OCI-LY7 (cell line): ENCODE results near the gene SHC2. TPM values are rescaled to one million over a fixed set of nuclear protein-coding genes. Genes with fewer than 3 reads are reported as not detected.

Source experiments
- BruUV-seq: library from RNA; stranded (reverse); fragments of 400-500 nt; replicated peaks from 2 replicates; lab custom pipeline; 2021; lab: Mats Ljungman, UMichigan
- CTCF ChIA-PET: fragments of 300-600 bp; sonication (Branson Sonifier 250); formaldehyde crosslinking; loops from one replicate; lab custom pipeline; 2022; ENCODE audit warnings: antibody characterized with exemption; ENCODE audit not compliant: unreplicated experiment; lab: Charles Lee
- POLR2A ChIA-PET: fragments of 300-600 bp; sonication (Branson Sonifier 250); formaldehyde crosslinking; loops from one replicate; lab custom pipeline; 2022; ENCODE audit warnings: antibody characterized with exemption; lab: Charles Lee
- DNase-seq: peaks from one replicate; pipeline ENCODE4 v3.0.0-alpha.2; 2015; ENCODE audit warnings: low spot score
- H2AFZ ChIP-seq: fragments of 200-600 bp; sonication (generic), shearing (Covaris generic); 2 replicates; pipeline ENCODE4 v1.6.1; 2014; ENCODE audit warnings: mild to moderate bottlenecking, antibody characterized with exemption, low read length, moderate library complexity
- H3K27ac ChIP-seq: fragments of 200-600 bp; sonication (generic); 2 replicates; pipeline ENCODE4 v1.5.1; 2014; ENCODE audit warnings: mixed run types, low read depth, mild to moderate bottlenecking, moderate library complexity, low read length, inconsistent platforms; ENCODE audit not compliant: poor library complexity, severe bottlenecking
- H3K36me3 ChIP-seq: fragments of 200-600 bp; sonication (generic); 2 replicates; pipeline ENCODE4 v1.6.1; 2014; ENCODE audit warnings: mild to moderate bottlenecking, antibody characterized with exemption, low read length, moderate library complexity, mixed read lengths; ENCODE audit not compliant: insufficient read depth
- H3K4me1 ChIP-seq: fragments of 200-600 bp; sonication (generic); 2 replicates; pipeline ENCODE4 v1.5.1; 2014; ENCODE audit warnings: mild to moderate bottlenecking, low read length; ENCODE audit not compliant: insufficient read depth, poor library complexity, severe bottlenecking
- H3K4me2 ChIP-seq: fragments of 200-600 bp; sonication (generic); 2 replicates; pipeline ENCODE4 v1.6.1; 2014; ENCODE audit warnings: mild to moderate bottlenecking, low read length
- H3K4me3 ChIP-seq: fragments of 200-600 bp; sonication (generic); 2 replicates; pipeline ENCODE4 v1.5.1; 2014; ENCODE audit warnings: mild to moderate bottlenecking, low read depth, low read length; ENCODE audit not compliant: poor library complexity, severe bottlenecking
- H3K79me2 ChIP-seq: fragments of 200-600 bp; sonication (generic); 2 replicates; pipeline ENCODE4 v1.6.1; 2016; ENCODE audit warnings: low read depth, mild to moderate bottlenecking, low read length, moderate library complexity, mixed read lengths; ENCODE audit not compliant: insufficient read depth
- H3K9me2 ChIP-seq: fragments of 200-600 bp; sonication (generic); 2 replicates; pipeline ENCODE4 v1.6.1; 2016; ENCODE audit warnings: mild to moderate bottlenecking, low read length, mixed read lengths; ENCODE audit not compliant: insufficient read depth
- H3K9me3 ChIP-seq: fragments of 200-600 bp; sonication (generic); 2 replicates; pipeline ENCODE4 v1.6.1; 2014; ENCODE audit warnings: mild to moderate bottlenecking, mixed run types, low read length, mixed read lengths
- H4K20me1 ChIP-seq: fragments of 200-600 bp; sonication (generic); 2 replicates; pipeline ENCODE4 v1.6.1; 2014; ENCODE audit warnings: mild to moderate bottlenecking, antibody characterized with exemption, low read length, moderate library complexity, mixed read lengths; ENCODE audit not compliant: insufficient read depth
- CTCF ChIP-seq: fragments of 200-600 bp; sonication (generic); conservative IDR thresholded peaks from 2 replicates; pipeline ENCODE4 v1.5.1; 2014; ENCODE audit warnings: mild to moderate bottlenecking, antibody characterized with exemption, low read length, moderate library complexity, mixed read lengths
- EZH2phosphoT487 ChIP-seq: fragments of 200-600 bp; sonication (generic); IDR thresholded peaks from 2 replicates; pipeline ENCODE4 v1.6.1; 2018; ENCODE audit warnings: low read depth, borderline replicate concordance, mild to moderate bottlenecking, mixed run types, antibody characterized with exemption, low read length, moderate library complexity, mixed read lengths
- intact Hi-C: fragments of 100-400 bp; cut with micrococcal nuclease; formaldehyde crosslinking; loops from one replicate; pipeline ENCODE4 v1.10.0; 2022; ENCODE audit not compliant: unreplicated experiment
- total RNA-seq, 2 experiments: library from RNA; depleted of rRNA in 1 of 2; stranded (reverse); fragments of >200 nt in 1 of 2; shearing (Covaris generic) in 1 of 2; gene quantifications; 2 replicates each; pipeline ENCODE4 v1.2.3, GENCODE V29; 2014 to 2022

Gene SHC2
- total RNA-seq, 2 experiments from 2014 or later, result 0.28 to 0.65 TPM

GRCh38 chr19:464208-464545 is 3.3 kb upstream of the SHC2 start:
- Histone ChIP-seq H3K79me2 (no peaks in the 10 kb centered on the region), H3K4me3 (no peak overlapping the region), H4K20me1 (no peaks in the 10 kb centered on the region), H2AFZ (no peak overlapping the region), H3K27ac (no peak overlapping the region), H3K4me2 (no peak overlapping the region), H3K4me1 (no peaks in the 10 kb centered on the region), H3K9me3 (no peaks in the 10 kb centered on the region), H3K36me3 (no peaks in the 10 kb centered on the region), H3K9me2 (no peaks in the 10 kb centered on the region)
- TF ChIP-seq CTCF (no peak), EZH2phosphoT487 (no peak)
- CTCF ChIA-PET, result no interaction called here
- POLR2A ChIA-PET, result no interaction called here
- intact Hi-C loops, result no loop called here
- no peak for DNase-seq
- no TSS peak for BruUV-seq

GRCh38 chr19:463483-464207 is 2.8 kb upstream of the SHC2 start:
- Histone ChIP-seq H3K9me2 (no peaks in the 10 kb centered on the region), H3K27ac (no peak overlapping the region), H2AFZ (no peak overlapping the region), H4K20me1 (no peaks in the 10 kb centered on the region), H3K9me3 (no peaks in the 10 kb centered on the region), H3K36me3 (no peaks in the 10 kb centered on the region), H3K4me3 (no peak overlapping the region), H3K79me2 (no peaks in the 10 kb centered on the region), H3K4me1 (no peaks in the 10 kb centered on the region), H3K4me2 (no peak overlapping the region)
- no TSS peak for BruUV-seq
- intact Hi-C loops, result no loop called here
- no peak for DNase-seq
- TF ChIP-seq CTCF (no peak), EZH2phosphoT487 (no peak)
- ChIA-PET POLR2A (no interaction called here), CTCF (no interaction called here)

DNA sequence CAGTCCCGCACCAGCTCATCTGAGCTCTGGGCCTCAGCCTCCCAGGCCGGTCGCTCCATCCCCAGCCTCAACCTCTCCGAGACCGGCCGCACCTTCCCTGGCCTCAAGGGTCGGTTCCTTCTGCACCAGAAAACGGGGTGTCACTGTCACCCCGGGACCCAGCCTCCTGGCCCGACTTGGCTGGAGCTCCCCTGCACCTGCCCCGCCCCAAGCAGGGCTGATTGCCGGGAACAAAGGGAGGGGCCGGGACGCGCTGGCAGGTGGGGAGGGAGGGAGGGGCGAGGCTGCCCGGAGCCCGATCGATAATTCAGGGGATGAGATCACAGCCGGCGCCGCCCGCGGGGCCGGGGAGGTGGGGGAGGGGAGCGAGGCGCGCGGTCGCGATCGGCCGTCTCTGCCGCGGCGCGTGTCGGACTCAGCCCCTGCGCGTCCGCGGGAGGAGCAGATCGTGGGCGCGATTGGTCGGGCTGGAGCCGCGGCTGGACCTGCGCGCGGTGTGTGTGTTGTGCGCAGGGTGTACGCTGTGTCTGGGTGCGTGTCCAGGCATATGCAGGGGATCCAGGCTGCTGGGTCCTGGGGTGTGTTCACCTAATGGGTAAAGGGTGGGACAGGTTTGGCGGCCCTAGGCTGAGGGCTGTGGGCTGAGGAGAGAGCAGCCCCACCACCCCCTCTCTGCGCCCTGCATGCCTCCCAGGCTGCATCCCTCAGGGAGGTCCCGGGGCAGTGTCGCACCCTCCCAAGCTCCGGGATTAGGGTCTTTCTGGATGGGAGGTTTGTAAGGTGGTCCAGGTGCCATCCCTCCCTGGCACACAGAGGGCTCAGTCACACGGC is 1.1 kb upstream of the SHC2 start:
- no TSS peak for BruUV-seq
- POLR2A ChIA-PET, result no interaction called here
- CTCF ChIA-PET, result no interaction called here

More for the DNA sequence above, 1.1 kb upstream of the SHC2 start:
- Histone ChIP-seq H4K20me1 (no peaks in the 10 kb centered on the region), H3K36me3 (no peaks in the 10 kb centered on the region), H3K79me2 (no peaks in the 10 kb centered on the region), H3K9me3 (no peaks in the 10 kb centered on the region), H3K4me2 (no peak overlapping the region), H3K27ac (no peak overlapping the region), H3K4me1 (no peaks in the 10 kb centered on the region), H3K4me3 (no peak overlapping the region), H3K9me2 (no peaks in the 10 kb centered on the region), H2AFZ (no peak overlapping the region)
- no peak for DNase-seq
- TF ChIP-seq EZH2phosphoT487 (no peak), CTCF (no peak)
- intact Hi-C loops, result no loop called here
